Panc1 (cell line): ENCODE results near the gene COLEC11.

ENCODE experiments used
- CTCF ChIP-seq: fragments of 450-650 bp; IDR thresholded peaks from 2 replicates; pipeline ENCODE4 v1.5.1; 2017; ENCODE audit warnings: mild to moderate bottlenecking
- POLR2AphosphoS5 ChIP-seq: IDR thresholded peaks from 2 replicates; pipeline ENCODE4 v1.6.1; 2012; ENCODE audit warnings: mild to moderate bottlenecking, low read depth, low read length, moderate library complexity
- TCF7L2 ChIP-seq: IDR thresholded peaks from 2 replicates; pipeline ENCODE4 v1.6.1; 2011; ENCODE audit warnings: mild to moderate bottlenecking, low read depth, low read length, inconsistent platforms
- TF ChIP-seq, protein P1 (sequence below), 2 experiments: IDR thresholded peaks; 2 replicates each; pipeline ENCODE4 v1.6.1; 2011 to 2012; ENCODE audit warnings: low read depth in 2 of 2, control low read depth in 1 of 2, low read length in 1 of 2, mild to moderate bottlenecking in 1 of 2, moderate library complexity in 1 of 2; ENCODE audit not compliant: insufficient read depth in 1 of 2

- TF ChIP-seq CTCF, result no peak
- TF ChIP-seq POLR2AphosphoS5, result no peak
- TF ChIP-seq, protein P1, sequence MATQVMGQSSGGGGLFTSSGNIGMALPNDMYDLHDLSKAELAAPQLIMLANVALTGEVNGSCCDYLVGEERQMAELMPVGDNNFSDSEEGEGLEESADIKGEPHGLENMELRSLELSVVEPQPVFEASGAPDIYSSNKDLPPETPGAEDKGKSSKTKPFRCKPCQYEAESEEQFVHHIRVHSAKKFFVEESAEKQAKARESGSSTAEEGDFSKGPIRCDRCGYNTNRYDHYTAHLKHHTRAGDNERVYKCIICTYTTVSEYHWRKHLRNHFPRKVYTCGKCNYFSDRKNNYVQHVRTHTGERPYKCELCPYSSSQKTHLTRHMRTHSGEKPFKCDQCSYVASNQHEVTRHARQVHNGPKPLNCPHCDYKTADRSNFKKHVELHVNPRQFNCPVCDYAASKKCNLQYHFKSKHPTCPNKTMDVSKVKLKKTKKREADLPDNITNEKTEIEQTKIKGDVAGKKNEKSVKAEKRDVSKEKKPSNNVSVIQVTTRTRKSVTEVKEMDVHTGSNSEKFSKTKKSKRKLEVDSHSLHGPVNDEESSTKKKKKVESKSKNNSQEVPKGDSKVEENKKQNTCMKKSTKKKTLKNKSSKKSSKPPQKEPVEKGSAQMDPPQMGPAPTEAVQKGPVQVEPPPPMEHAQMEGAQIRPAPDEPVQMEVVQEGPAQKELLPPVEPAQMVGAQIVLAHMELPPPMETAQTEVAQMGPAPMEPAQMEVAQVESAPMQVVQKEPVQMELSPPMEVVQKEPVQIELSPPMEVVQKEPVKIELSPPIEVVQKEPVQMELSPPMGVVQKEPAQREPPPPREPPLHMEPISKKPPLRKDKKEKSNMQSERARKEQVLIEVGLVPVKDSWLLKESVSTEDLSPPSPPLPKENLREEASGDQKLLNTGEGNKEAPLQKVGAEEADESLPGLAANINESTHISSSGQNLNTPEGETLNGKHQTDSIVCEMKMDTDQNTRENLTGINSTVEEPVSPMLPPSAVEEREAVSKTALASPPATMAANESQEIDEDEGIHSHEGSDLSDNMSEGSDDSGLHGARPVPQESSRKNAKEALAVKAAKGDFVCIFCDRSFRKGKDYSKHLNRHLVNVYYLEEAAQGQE (IDR thresholded peaks at IDR 0.05; ENCODE audit: insufficient read depth in 1 of 2, low read depth in 2 of 2, low read length in 1 of 2), result no peak
- TF ChIP-seq TCF7L2, result no peak
Observed at GRCh38 chr2:3631851-3632659, 37.1 kb downstream of the COLEC11 start.
